Right lobe of liver (tissue), 6 donors: Measurements from ENCODE around the gene STK32B. TPM values are rescaled to one million over a fixed set of nuclear protein-coding genes. Genes with fewer than 3 reads are reported as not detected.
"Not testable (repeated sequence)": the region's sequence is repeated elsewhere in the genome, so short reads cannot be mapped to it uniquely, and the experiment has no call there.

ENCODE experiments used
- ATAC-seq, 4 donors: fragments of 200-7000 bp; cut with Tn5 transposase; one replicate each; pipeline ENCODE4 v1.9.1; 2020; ENCODE audit warnings: mild to moderate bottlenecking in 4 of 4, moderate library complexity in 4 of 4
- DNase-seq, 3 donors: peaks; one replicate each; pipeline ENCODE4 v3.0.0-alpha.2; 2020
- H3K27ac ChIP-seq, 3 donors: fragments of 200-600 bp; one replicate each; pipeline ENCODE4 v1.8.0; 2022
- H3K27me3 ChIP-seq, 2 donors: fragments of 200-600 bp; one replicate each; pipeline ENCODE4 v1.8.0; 2022
- H3K36me3 ChIP-seq, 4 donors: fragments of 200-600 bp; sonication (generic) in 1 of 4; one replicate each; pipeline versions ENCODE4 v1.5.1 to v1.8.0; 2017 to 2022; ENCODE audit warnings: control low read depth in 1 of 4
- H3K4me1 ChIP-seq, 4 donors: fragments of 200-600 bp; sonication (generic) in 1 of 4; one replicate each; pipeline versions ENCODE4 v1.5.1 to v1.8.0; 2017 to 2022; ENCODE audit warnings: control low read depth in 1 of 4
- H3K4me3 ChIP-seq, 3 donors: fragments of 200-600 bp; one replicate each; pipeline ENCODE4 v1.8.0; 2022
- H3K9me3 ChIP-seq, 4 donors: fragments of 200-600 bp; sonication (generic) in 1 of 4; one replicate each; pipeline versions ENCODE4 v1.5.1 to v1.8.0; 2017 to 2022; ENCODE audit warnings: control low read depth in 1 of 4
- POLR2A ChIP-seq: fragments of 450-650 bp; IDR thresholded peaks from one replicate; pipeline ENCODE4 v1.6.1; 2017; ENCODE audit warnings: antibody characterized with exemption, mild to moderate bottlenecking
- WGBS: methylation state at CpG from one replicate; pipeline ENCODE4 v1.1.6; 2018; ENCODE audit warnings: low coverage, low lambda C conversion rate; ENCODE audit not compliant: insufficient coverage; ENCODE audit errors: missing lambda C conversion rate; 5-methylcytosine and 5-hydroxymethylcytosine counted together
- intact Hi-C, 2 donors: fragments of 100-400 bp; cut with DNase I; formaldehyde crosslinking; loops; one replicate each; pipeline versions ENCODE4 v1.11.2 to v1.14.1; 2022
- total RNA-seq, 6 experiments: library from RNA; depleted of rRNA in 2 of 6; stranded (reverse); fragments of >200 nt in 2 of 6; fragmentation: NEBNext Ultra II Directional in 3 of 6; extraction: Animal tissue kit (Norgen Biotek cat#: 25700) in 3 of 6; gene quantifications; one replicate each; pipeline versions ENCODE4 v1.1.0 to v1.2.4, GENCODE V29; 2016 to 2023
- TF ChIP-seq, protein P1 (sequence below), 4 donors: fragments of 200-600 bp in 3 of 4; fragments of 450-650 bp in 1 of 4; IDR thresholded peaks; one replicate each; pipeline versions ENCODE4 v1.5.1 to v1.8.0; 2016 to 2022; ENCODE audit warnings: antibody characterized with exemption in 4 of 4, mild to moderate bottlenecking in 2 of 4
- donor health status: DM: no; HTN: yes; CAD: no.
- donor health status: DM: no; HTN: no; CAD: no.
- donor health status: DM: no; HTN: no; CAD: no.
- donor health status: DM: no; HTN: yes; CAD: no.
- donor health status: DM: no; HTN: yes; CAD: no.

STK32B gene
- total RNA-seq, 6 experiments from 2014 or later, result 0.05 to 0.07 TPM; not detected in 4

DNA sequence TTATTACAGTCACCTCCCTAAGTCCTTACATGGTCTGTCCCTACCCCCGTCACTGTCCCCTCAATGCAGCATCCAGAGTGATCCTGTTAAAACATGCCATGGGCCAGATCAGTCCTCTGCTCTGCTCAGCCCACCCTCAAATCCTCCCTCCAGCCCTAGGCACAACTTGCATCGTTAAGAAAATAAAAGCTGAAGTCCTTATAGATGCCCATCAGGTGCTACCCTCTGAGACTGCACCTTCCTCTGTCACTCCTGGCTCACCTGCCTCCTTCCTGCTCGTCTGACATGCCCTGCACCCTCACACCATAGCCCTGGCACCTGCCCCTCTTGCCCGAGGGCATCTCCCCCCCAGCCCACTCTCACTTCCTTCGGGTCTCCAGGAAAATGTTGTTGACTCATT, 4.1 kb downstream of the STK32B start:
- Histone ChIP-seq H3K9me3 (no peaks in the 10 kb centered on the region), H3K27ac (no peak overlapping the region), H3K4me1 (peaks cover 0 to 15% (median 0%) of the 10 kb centered on the region in 4 donors), H3K36me3 (no peaks in the 10 kb centered on the region), H3K4me3 (no peak overlapping the region), H3K27me3 (peaks cover 0 to 3% of the 10 kb centered on the region in 2 donors)
- DNase-seq, result no peak
- 28% methylated on average over 5 of the region's 5 CpGs for WGBS
- ATAC-seq, result no peak
- intact Hi-C loops, result no loop called here
- TF ChIP-seq, protein P1, sequence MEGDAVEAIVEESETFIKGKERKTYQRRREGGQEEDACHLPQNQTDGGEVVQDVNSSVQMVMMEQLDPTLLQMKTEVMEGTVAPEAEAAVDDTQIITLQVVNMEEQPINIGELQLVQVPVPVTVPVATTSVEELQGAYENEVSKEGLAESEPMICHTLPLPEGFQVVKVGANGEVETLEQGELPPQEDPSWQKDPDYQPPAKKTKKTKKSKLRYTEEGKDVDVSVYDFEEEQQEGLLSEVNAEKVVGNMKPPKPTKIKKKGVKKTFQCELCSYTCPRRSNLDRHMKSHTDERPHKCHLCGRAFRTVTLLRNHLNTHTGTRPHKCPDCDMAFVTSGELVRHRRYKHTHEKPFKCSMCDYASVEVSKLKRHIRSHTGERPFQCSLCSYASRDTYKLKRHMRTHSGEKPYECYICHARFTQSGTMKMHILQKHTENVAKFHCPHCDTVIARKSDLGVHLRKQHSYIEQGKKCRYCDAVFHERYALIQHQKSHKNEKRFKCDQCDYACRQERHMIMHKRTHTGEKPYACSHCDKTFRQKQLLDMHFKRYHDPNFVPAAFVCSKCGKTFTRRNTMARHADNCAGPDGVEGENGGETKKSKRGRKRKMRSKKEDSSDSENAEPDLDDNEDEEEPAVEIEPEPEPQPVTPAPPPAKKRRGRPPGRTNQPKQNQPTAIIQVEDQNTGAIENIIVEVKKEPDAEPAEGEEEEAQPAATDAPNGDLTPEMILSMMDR (IDR thresholded peaks at IDR 0.05), result no peak
- TF ChIP-seq POLR2A, result no peak

DNA sequence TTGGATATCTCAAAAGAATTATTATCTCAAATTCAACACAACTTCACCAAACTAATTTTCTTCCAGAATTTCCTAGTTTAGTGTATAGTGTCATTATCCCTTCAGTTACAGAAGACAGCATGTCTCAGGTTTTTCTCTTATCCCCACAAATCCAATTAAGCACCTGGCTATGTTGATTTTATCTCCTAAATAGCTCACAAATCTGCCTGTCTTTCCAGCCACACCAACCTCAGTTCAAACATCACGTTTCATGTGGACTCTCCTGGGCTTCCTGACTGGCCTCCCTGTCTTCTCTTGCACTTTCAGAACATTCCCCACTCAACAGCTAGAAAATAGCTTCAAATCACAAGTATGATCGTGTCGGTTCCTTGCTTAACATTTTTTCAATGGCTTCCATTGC, 14.8 kb downstream of the STK32B start:
- TF ChIP-seq, protein P1 (IDR thresholded peaks at IDR 0.05), result no peak
- no peak for TF ChIP-seq POLR2A
- Histone ChIP-seq H3K4me3 (no peak overlapping the region), H3K36me3 (no peaks in the 10 kb centered on the region), H3K27me3 (no peaks in the 10 kb centered on the region), H3K4me1 (no peaks in the 10 kb centered on the region), H3K9me3 (no peaks in the 10 kb centered on the region), H3K27ac (no peak overlapping the region)
- ATAC-seq, result no peak
- no peak for DNase-seq
- intact Hi-C loops, result no loop called here
- WGBS, result 51% methylated on average over 3 of the region's 3 CpGs

DNA sequence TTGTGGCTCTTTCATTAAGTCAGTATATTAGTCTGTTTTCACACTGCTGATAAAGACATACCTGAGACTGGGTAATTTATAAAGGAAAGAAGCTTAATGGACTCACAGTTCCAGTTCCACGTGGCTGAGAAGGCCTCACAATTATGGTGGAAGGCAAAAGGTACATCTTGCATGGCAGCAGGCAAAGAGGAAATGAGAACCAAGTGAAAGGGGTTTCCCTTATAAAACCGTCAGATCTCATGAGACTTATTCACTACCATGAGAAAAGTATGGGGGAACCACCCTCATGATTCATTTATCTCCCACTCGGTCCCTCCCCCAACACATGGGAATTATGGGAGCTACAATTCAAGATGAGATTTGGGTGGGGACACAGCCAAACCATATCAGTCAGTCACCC, 15.7 kb downstream of the STK32B start:
- H3K27me3 ChIP-seq, H3K4me1 ChIP-seq, H3K4me3 ChIP-seq, ATAC-seq, H3K27ac ChIP-seq, H3K36me3 ChIP-seq, H3K9me3 ChIP-seq, DNase-seq, intact Hi-C loops: not testable (repeated sequence)
- WGBS, result 32% methylated on average over 2 of the region's 3 CpGs

DNA sequence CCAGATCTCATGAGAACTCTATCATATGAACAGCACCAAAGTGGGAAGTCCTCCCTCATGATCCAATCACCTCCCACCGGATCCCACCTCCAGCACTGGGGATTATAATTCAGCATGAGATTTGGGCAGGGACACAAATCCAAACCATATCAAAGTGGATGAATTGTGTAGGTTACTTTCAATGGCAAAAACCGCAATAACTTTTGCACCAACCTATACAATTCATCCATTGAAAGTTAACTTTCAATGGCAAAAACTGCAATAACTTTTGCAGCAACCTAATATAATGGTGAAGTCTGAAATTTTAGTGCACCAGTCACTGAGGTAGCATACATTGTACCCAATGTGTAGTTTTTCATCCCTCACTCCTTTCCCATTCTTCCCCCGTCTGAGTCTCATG, 16.6 kb downstream of the STK32B start:
- TF ChIP-seq, protein P1 (IDR thresholded peaks at IDR 0.05), result no peak
- no peak for TF ChIP-seq POLR2A
- no peak for DNase-seq
- intact Hi-C loops, result no loop called here
- Histone ChIP-seq H3K4me1 (no peaks in the 10 kb centered on the region), H3K4me3 (no peak overlapping the region), H3K27ac (no peak overlapping the region), H3K27me3 (no peaks in the 10 kb centered on the region), H3K36me3 (no peaks in the 10 kb centered on the region), H3K9me3 (no peaks in the 10 kb centered on the region)
- 43% methylated on average over 2 of the region's 3 CpGs for WGBS
- no peak for ATAC-seq

DNA sequence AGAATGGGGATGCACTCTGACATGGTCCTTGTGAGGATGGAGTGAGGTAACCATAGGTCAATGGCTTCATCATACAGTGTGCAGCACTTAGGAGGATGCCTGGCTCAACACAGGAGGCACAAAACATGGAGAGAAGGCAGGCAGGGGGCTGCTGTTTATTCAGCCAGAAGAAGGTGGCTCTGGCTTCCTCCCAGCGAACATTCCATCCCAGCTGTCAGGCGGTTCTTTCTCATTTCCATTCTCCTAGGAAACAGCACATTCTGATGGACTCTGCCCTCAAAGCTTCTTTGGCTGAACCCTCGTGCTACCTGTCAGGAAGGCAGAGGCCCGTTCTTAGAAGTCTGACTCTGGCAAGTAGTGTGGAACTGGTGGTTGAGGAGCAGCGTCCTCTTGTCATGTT, 18.6 kb downstream of the STK32B start:
- H3K4me1 ChIP-seq, result no peaks in the 10 kb centered on the region
- H3K9me3 ChIP-seq, result no peaks in the 10 kb centered on the region
- no peak for ATAC-seq
- no peaks in the 10 kb centered on the region for H3K27me3 ChIP-seq
- 25% methylated on average over 5 of the region's 5 CpGs for WGBS
- no peak overlapping the region for H3K4me3 ChIP-seq
- no peak overlapping the region for H3K27ac ChIP-seq
- DNase-seq, result no peak
- TF ChIP-seq, protein P1 (IDR thresholded peaks at IDR 0.05), result no peak
- no peak for TF ChIP-seq POLR2A
- H3K36me3 ChIP-seq, result no peaks in the 10 kb centered on the region
- intact Hi-C loops, result no loop called here
